CD4-positive, alpha-beta T cell treated with Interferon alpha-2 for 1 hour (primary cell): Measurements from ENCODE around the gene ECE1.
A peak's percentile ranks its signal among the peaks of the same experiment; 100 is the strongest.

Experiments
- DNase-seq, 2 donors: peaks; one replicate each; pipeline ENCODE4 v3.0.0-alpha.2; 2020 to 2022

The ECE1 gene

GRCh38 chr1:21266119-21266774 lies 24.0 kb downstream of the ECE1 start:
- no peak for DNase-seq

- no peak for DNase-seq
Observed at GRCh38 chr1:21265644-21266043, 24.6 kb downstream of the ECE1 start.

- DNase-seq, result no peak
Observed at GRCh38 chr1:21264898-21265297, 25.4 kb downstream of the ECE1 start.

- DNase-seq, result no peak
Observed at GRCh38 chr1:21263653-21264225, 26.5 kb downstream of the ECE1 start.

GRCh38 chr1:21263052-21263429 lies 27.2 kb downstream of the ECE1 start:
- DNase-seq, result no peak

GRCh38 chr1:21262293-21263051 lies 27.8 kb downstream of the ECE1 start:
- DNase-seq, result no peak

- peak in 1 of 2 donors; percentile 48 for DNase-seq
Observed at GRCh38 chr1:21261551-21262292, 28.5 kb downstream of the ECE1 start.

- no peak for DNase-seq
Observed at GRCh38 chr1:21260405-21261125, 29.7 kb downstream of the ECE1 start.

GRCh38 chr1:21259316-21260076 lies 30.8 kb downstream of the ECE1 start:
- DNase-seq, result no peak

GRCh38 chr1:21258331-21259134 lies 31.7 kb downstream of the ECE1 start:
- peak in 1 of 2 donors; percentile 32 for DNase-seq

- DNase-seq, result no peak
Observed at GRCh38 chr1:21257431-21258135, 32.7 kb downstream of the ECE1 start.

GRCh38 chr1:21256776-21257175 lies 33.5 kb downstream of the ECE1 start:
- no peak for DNase-seq

GRCh38 chr1:21255943-21256320 lies 34.3 kb downstream of the ECE1 start:
- DNase-seq, result no peak

GRCh38 chr1:21255284-21255942 lies 34.9 kb downstream of the ECE1 start:
- DNase-seq, result peak; percentile 83 to 85

GRCh38 chr1:21254335-21254951 lies 35.8 kb downstream of the ECE1 start:
- DNase-seq, result no peak

- DNase-seq, result no peak
Observed at GRCh38 chr1:21251773-21252471, 38.3 kb downstream of the ECE1 start.

- DNase-seq, result no peak
Observed at GRCh38 chr1:21249940-21250493, 40.2 kb downstream of the ECE1 start.
